ENCODE data around the gene SLC2A6.

GRCh38 chr9:133516256-133516960 lies 37.5 kb upstream of the SLC2A6 start:
- TF ChIP-seq CTCF (IDR thresholded peaks at IDR 0.05; ENCODE audit: poor library complexity) (no peak), EZH2 (IDR thresholded peaks at IDR 0.05; ENCODE audit: borderline replicate concordance) (no peak)
